Type B pancreatic cell (in vitro differentiated cells): ENCODE data around the gene CARD11. TPM values are rescaled to one million over a fixed set of nuclear protein-coding genes. Genes with fewer than 3 reads are reported as not detected.

Experiments used
- DNase-seq: peaks from one replicate; pipeline ENCODE4 v3.0.0; 2021; ENCODE audit warnings: mixed read lengths; ENCODE audit not compliant: unreplicated experiment; ENCODE audit errors: extremely low spot score
- H3K27ac Mint-ChIP-seq: 2 replicates; pipeline ENCODE4 v1.8.0; 2021; ENCODE audit warnings: mild to moderate bottlenecking, mixed read lengths
- H3K27me3 Mint-ChIP-seq: 2 replicates; pipeline ENCODE4 v1.8.0; 2021; ENCODE audit warnings: mixed read lengths
- H3K36me3 Mint-ChIP-seq: 2 replicates; pipeline ENCODE4 v1.8.0; 2021; ENCODE audit warnings: mixed read lengths
- H3K4me1 Mint-ChIP-seq: one replicate; pipeline ENCODE4 v1.8.0; 2021; ENCODE audit warnings: mixed read lengths; ENCODE audit not compliant: unreplicated experiment
- H3K4me3 Mint-ChIP-seq: 2 replicates; pipeline ENCODE4 v1.8.0; 2021; ENCODE audit warnings: mild to moderate bottlenecking, mixed read lengths
- H3K9me3 Mint-ChIP-seq: 2 replicates; pipeline ENCODE4 v1.8.0; 2021; ENCODE audit warnings: mixed read lengths
- CTCF ChIP-seq: fragments of 200-600 bp; sonication (generic); conservative IDR thresholded peaks from 2 replicates; pipeline ENCODE4 v1.5.0; 2021; ENCODE audit warnings: antibody characterized with exemption, mild to moderate bottlenecking
- total RNA-seq: library from RNA; stranded (reverse); gene quantifications from 2 replicates; pipeline ENCODE4 v1.2.1, GENCODE V29; 2021; ENCODE audit warnings: low replicate concordance

The CARD11 gene
- total RNA-seq, 1 donor from 2014 or later: 11.6 TPM

- H3K9me3 Mint-ChIP-seq: peaks cover 6% of the 10 kb centered on the region
- no peak overlapping the region for H3K27ac Mint-ChIP-seq
- peaks cover 10% of the 10 kb centered on the region for H3K27me3 Mint-ChIP-seq
- no peaks in the 10 kb centered on the region for H3K36me3 Mint-ChIP-seq
- no peak for DNase-seq
- H3K4me3 Mint-ChIP-seq: no peak overlapping the region
- peak; percentile 72 for TF ChIP-seq CTCF
- H3K4me1 Mint-ChIP-seq: peaks cover 5% of the 10 kb centered on the region
Measured at GRCh38 chr7:3065724-3066143, 22.1 kb upstream of the CARD11 start.

GRCh38 chr7:3064067-3064466, 20.4 kb upstream of the CARD11 start:
- no peaks in the 10 kb centered on the region for H3K36me3 Mint-ChIP-seq
- peaks cover 13% of the 10 kb centered on the region for H3K27me3 Mint-ChIP-seq
- DNase-seq: no peak
- no peak for TF ChIP-seq CTCF
- peaks cover 5% of the 10 kb centered on the region for H3K4me1 Mint-ChIP-seq
- H3K4me3 Mint-ChIP-seq: no peak overlapping the region
- H3K9me3 Mint-ChIP-seq: peaks cover 6% of the 10 kb centered on the region
- no peak overlapping the region for H3K27ac Mint-ChIP-seq

GRCh38 chr7:3063016-3063753, 19.5 kb upstream of the CARD11 start:
- Mint-ChIP-seq H3K27me3 (peaks cover 10% of the 10 kb centered on the region), H3K36me3 (no peaks in the 10 kb centered on the region), H3K4me1 (peaks cover 5% of the 10 kb centered on the region)

GRCh38 chr7:3057066-3057420, 13.4 kb upstream of the CARD11 start:
- H3K27me3 Mint-ChIP-seq: peaks cover 30% of the 10 kb centered on the region
- peak overlapping the region; percentile 48 for H3K4me3 Mint-ChIP-seq
- DNase-seq: no peak
- peaks cover 23% of the 10 kb centered on the region for H3K4me1 Mint-ChIP-seq
- H3K36me3 Mint-ChIP-seq: no peaks in the 10 kb centered on the region
- no peak for TF ChIP-seq CTCF
- H3K9me3 Mint-ChIP-seq: peaks cover 6% of the 10 kb centered on the region
- H3K27ac Mint-ChIP-seq: peak overlapping the region; percentile 44

More at GRCh38 chr7:3063016-3063753, 19.5 kb upstream of the CARD11 start:
- TF ChIP-seq CTCF: no peak
- Mint-ChIP-seq H3K9me3 (peaks cover 6% of the 10 kb centered on the region), H3K4me3 (no peak overlapping the region), H3K27ac (no peak overlapping the region)
- DNase-seq: no peak

GRCh38 chr7:3056234-3057065, 12.8 kb upstream of the CARD11 start:
- Mint-ChIP-seq H3K27ac (peak overlapping the region; percentile 44), H3K4me3 (peak overlapping the region; percentile 48), H3K4me1 (peaks cover 23% of the 10 kb centered on the region), H3K36me3 (no peaks in the 10 kb centered on the region), H3K9me3 (peaks cover under 1% of the 10 kb centered on the region), H3K27me3 (peaks cover 30% of the 10 kb centered on the region)
- no peak for TF ChIP-seq CTCF
- DNase-seq: no peak
